K562 (cell line): Measurements from ENCODE around the gene ENDOV. TPM values are rescaled to one million over a fixed set of nuclear protein-coding genes. Genes with fewer than 3 reads are reported as not detected.

ENCODE experiments used
- EHMT2 ChIP-seq: fragments of 450-650 bp; IDR thresholded peaks from 2 replicates; pipeline ENCODE4 v1.6.1; 2018; ENCODE audit warnings: antibody characterized with exemption
- EZH2 ChIP-seq: IDR thresholded peaks from 2 replicates; pipeline ENCODE4 v1.6.1; 2012; ENCODE audit warnings: low read depth, mild to moderate bottlenecking, inconsistent platforms, low read length, borderline replicate concordance
- GABPB1 ChIP-seq: sonication (generic); formaldehyde crosslinking; IDR thresholded peaks from 2 replicates; pipeline ENCODE4 v1.8.0; 2022; ENCODE audit warnings: mild to moderate bottlenecking, missing genetic modification reagents
- KDM4B ChIP-seq, 2 experiments: fragments of 450-650 bp in 1 of 2; sonication (generic) in 1 of 2; IDR thresholded peaks; 2 replicates each; pipeline ENCODE4 v1.6.1; 2016 to 2017; ENCODE audit warnings: borderline replicate concordance in 2 of 2, antibody characterized with exemption in 1 of 2, low read depth in 1 of 2, mild to moderate bottlenecking in 1 of 2
- NCOA1 ChIP-seq: fragments of 450-650 bp; IDR thresholded peaks from 2 replicates; pipeline ENCODE4 v1.6.1; 2016; ENCODE audit warnings: low read depth
- REST ChIP-seq, 2 experiments: fragments of 450-650 bp; formaldehyde crosslinking in 1 of 2; IDR thresholded peaks; 2 replicates each; pipeline versions ENCODE4 v1.4.0 to v1.6.1; 2014 to 2020; ENCODE audit warnings: mild to moderate bottlenecking in 2 of 2, borderline replicate concordance in 1 of 2, low read depth in 1 of 2
- SRF ChIP-seq, 2 experiments: fragments of 250-450, 450-650 bp in 1 of 2; sonication (Bioruptor Pico) in 1 of 2; sonication (generic) in 1 of 2; formaldehyde crosslinking; IDR thresholded peaks; 2 replicates each; pipeline versions ENCODE4 v1.5.0 to v1.5.1; 2020 to 2022; ENCODE audit warnings: mild to moderate bottlenecking in 1 of 2, missing genetic modification reagents in 1 of 2
- STAG1 ChIP-seq: sonication (generic); formaldehyde crosslinking; IDR thresholded peaks from 2 replicates; pipeline ENCODE4 v1.5.0; 2020; ENCODE audit warnings: missing genetic modification reagents, borderline replicate concordance
- TEAD4 ChIP-seq, 2 experiments: sonication (generic) in 1 of 2; formaldehyde crosslinking in 1 of 2; IDR thresholded peaks; 2 replicates each; pipeline versions ENCODE4 v1.6.1 to v1.8.0; 2012 to 2022; ENCODE audit warnings: borderline replicate concordance in 1 of 2, inconsistent platforms in 1 of 2, low read length in 1 of 2, mild to moderate bottlenecking in 1 of 2, missing genetic modification reagents in 1 of 2
- TFAP4 ChIP-seq: sonication (generic); formaldehyde crosslinking; IDR thresholded peaks from 2 replicates; pipeline ENCODE4 v1.8.0; 2022; ENCODE audit warnings: missing genetic modification reagents, mild to moderate bottlenecking, moderate library complexity, borderline replicate concordance
- VEZF1 ChIP-seq: fragments of 200-800 bp; sonication (Bioruptor generic); IDR thresholded peaks from 2 replicates; pipeline ENCODE4 v1.6.1; 2017; ENCODE audit warnings: missing genetic modification characterization, missing compliant biosample characterization
- ZNF184 ChIP-seq: sonication (generic); formaldehyde crosslinking; IDR thresholded peaks from 2 replicates; pipeline ENCODE4 v1.5.0; 2020; ENCODE audit warnings: missing genetic modification reagents
- polyA plus RNA-seq, 8 experiments: library from polyadenylated mRNA; depleted of rRNA in 4 of 8; stranded (reverse) in 5 of 8; unstranded in 3 of 8; fragments of >200 nt; fragmentation: Nextera tagmentation in 2 of 8; fragmentation: Illumina TruSeq in 1 of 8; extraction: Ambion mirVana in 2 of 8; extraction: Trizol in 1 of 8; gene quantifications; 2 replicates each; pipeline versions ENCODE4 v1.2.1 to v1.2.3, GENCODE V29; 2011 to 2014; ENCODE audit warnings: inconsistent platforms in 1 of 8, missing spikeins in 1 of 8
- total RNA-seq, 7 experiments: library from RNA; depleted of rRNA in 6 of 7; stranded (reverse); fragments of >200 nt in 6 of 7; fragmentation: Illumina TruSeq in 2 of 7; extraction: Trizol in 2 of 7; gene quantifications; 2 replicates each; pipeline versions ENCODE4 v1.2.1 to v1.2.3, GENCODE V29; 2011 to 2021; ENCODE audit warnings: low replicate concordance in 1 of 7
- TF ChIP-seq, protein P1 (sequence below): sonication (generic); formaldehyde crosslinking; IDR thresholded peaks from 2 replicates; pipeline ENCODE4 v1.9.0; 2022; ENCODE audit warnings: mild to moderate bottlenecking, missing genetic modification reagents
- TF ChIP-seq, protein P2 (sequence below): sonication (generic); formaldehyde crosslinking; IDR thresholded peaks from 2 replicates; pipeline ENCODE4 v1.8.1; 2023; ENCODE audit warnings: mild to moderate bottlenecking, missing genetic modification reagents

The ENDOV gene
- total and polyA plus RNA-seq, 9 of the 15 experiments (the other 6 are each of a cell fraction or from before 2014, with no cell fraction given) = 1.2 to 8.2 (median 3.7) TPM

DNA sequence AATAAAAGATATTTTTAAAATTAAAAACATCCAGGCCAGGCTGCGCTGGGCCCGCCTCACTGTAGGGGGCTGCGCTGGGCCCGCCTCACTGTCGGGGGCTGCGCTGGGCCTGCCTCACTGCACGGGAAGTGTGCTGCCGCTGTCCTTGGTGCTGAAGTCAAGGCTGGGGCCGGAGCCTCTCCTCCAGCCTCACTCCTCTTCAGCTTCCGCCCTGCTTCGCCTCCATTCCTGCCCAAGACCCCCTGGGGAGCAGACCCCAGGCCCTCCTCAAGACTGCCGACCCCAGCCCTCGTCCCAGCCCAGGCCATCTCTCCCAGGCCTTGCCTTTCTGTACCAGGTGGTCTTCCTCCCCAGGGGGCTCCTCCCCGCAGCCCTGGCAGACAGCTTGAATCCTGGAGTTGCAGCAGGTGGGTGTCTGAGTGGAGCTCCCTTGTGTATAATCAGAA is 26.2 kb downstream of the ENDOV start (continued):
- TF ChIP-seq KDM4B (IDR thresholded peaks at IDR 0.05; ENCODE audit: borderline replicate concordance in 2 of 2, low read depth in 1 of 2) (0 out of 4 replicates have a peak, but pooled peaks of 1 of the 2 experiments have one; percentile 41), EZH2 (no peak), VEZF1 (CRISPR knock-in tag) (no peak; the same call in 1 of the 2 replicates), NCOA1 (0 out of 2 replicates have a peak, but pooled peaks have one; percentile 36), TFAP4 (CRISPR knock-in tag) (peak; percentile 46), REST (IDR thresholded peaks at IDR 0.05; ENCODE audit: borderline replicate concordance) (peak; percentile 99), REST (CRISPR knock-in tag; IDR thresholded peaks at IDR 0.05; ENCODE audit: low read depth) (peak; percentile 98), TEAD4 (IDR thresholded peaks at IDR 0.05; ENCODE audit: low read length) (no peak), TEAD4 (CRISPR knock-in tag; IDR thresholded peaks at IDR 0.05; ENCODE audit: borderline replicate concordance) (no peak), SRF (CRISPR knock-in tag; IDR thresholded peaks at IDR 0.05) (peak in 1 of 2 experiments; percentile 57; a peak in 1 of 4 replicates), STAG1 (CRISPR knock-in tag) (0 out of 2 replicates have a peak, but pooled peaks have one; percentile 8), EHMT2 (peak; percentile 96), GABPB1 (peak; percentile 82), ZNF184 (CRISPR knock-in tag) (no peak)
- TF ChIP-seq, protein P1, sequence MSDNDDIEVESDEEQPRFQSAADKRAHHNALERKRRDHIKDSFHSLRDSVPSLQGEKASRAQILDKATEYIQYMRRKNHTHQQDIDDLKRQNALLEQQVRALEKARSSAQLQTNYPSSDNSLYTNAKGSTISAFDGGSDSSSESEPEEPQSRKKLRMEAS (CRISPR knock-in tag) = peak; percentile 45; the same call in 1 of the 2 replicates
- TF ChIP-seq, protein P2, sequence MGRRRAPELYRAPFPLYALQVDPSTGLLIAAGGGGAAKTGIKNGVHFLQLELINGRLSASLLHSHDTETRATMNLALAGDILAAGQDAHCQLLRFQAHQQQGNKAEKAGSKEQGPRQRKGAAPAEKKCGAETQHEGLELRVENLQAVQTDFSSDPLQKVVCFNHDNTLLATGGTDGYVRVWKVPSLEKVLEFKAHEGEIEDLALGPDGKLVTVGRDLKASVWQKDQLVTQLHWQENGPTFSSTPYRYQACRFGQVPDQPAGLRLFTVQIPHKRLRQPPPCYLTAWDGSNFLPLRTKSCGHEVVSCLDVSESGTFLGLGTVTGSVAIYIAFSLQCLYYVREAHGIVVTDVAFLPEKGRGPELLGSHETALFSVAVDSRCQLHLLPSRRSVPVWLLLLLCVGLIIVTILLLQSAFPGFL = no peak
